ENCODE results near the gene DEGS1.

The DEGS1 gene

DNA sequence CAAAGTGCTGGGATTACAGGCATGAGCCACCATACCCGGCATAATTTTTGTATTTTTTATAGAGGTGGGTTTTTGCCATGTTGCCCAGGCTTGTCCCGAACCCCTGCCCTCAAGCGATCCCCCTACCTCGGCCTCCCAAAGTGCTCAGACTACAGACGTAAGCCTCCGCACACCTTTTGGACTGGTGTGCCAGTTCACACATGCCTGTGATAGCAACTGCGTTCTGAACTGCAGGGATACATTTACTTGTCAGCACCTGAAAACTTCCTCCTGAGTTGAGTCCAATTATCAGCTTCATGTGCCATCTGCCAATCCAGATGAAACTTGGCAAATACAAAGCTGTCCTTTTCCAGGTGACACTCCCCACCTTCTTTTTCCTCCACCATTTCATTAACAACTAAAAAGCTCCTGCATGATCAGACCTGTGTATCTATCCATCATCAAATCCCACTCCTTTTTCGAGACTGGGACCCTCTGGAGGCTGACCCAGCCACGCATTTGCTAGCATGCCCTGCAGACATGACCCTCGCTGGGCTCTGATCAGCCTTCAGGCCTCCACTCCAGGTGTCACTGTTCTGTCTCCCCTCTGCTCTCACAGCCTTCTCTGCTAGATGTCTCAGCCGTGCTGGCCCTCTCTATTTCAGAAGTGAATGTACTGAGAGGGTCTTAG, 2.1 kb upstream of the DEGS1 start:
- no peak for DNase-seq (ENCODE audit: low spot score)

GRCh38 chr1:224181453-224181810, 1.6 kb upstream of the DEGS1 start:
- DNase-seq (ENCODE audit: low spot score) = no peak

DNA sequence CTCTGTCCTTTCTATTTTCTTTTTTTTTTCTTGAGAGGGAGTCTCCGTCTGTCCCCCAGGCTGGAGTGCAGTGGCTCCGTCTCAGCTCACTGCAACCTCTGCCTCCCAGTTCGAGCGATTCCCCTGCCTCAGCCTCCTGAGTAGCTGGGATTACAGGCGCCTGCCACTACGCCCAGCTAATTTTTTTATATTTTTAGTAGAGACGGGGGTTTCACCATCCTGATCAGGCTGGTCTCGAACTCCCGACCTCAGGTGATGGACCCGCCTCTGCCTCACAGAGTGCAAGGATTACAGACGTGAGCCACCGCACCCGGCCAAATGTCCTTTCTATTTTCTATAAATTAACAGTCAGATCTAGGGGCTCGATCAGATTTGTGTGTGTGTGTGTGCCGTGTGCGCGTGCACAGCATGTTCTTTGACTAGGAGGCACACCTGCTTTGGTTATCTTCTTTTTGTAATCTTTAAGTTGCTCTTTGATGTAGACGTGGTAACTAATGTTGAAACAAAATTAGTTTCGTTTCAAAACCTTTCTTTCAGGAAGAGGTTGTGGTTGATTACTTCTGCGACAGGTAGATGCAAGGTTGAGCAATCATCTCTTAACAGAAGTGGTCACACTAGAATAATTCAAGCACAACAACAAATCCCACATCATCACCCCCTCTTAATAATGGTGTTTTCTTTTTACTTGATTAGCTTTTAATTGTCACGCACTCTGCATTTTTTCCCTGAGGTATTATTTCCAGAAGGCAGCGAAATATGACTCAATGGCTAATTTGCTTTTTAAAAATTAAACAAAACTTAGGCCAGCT, 779 bp upstream of the DEGS1 start:
- DNase-seq (ENCODE audit: low spot score) = no peak

DNA sequence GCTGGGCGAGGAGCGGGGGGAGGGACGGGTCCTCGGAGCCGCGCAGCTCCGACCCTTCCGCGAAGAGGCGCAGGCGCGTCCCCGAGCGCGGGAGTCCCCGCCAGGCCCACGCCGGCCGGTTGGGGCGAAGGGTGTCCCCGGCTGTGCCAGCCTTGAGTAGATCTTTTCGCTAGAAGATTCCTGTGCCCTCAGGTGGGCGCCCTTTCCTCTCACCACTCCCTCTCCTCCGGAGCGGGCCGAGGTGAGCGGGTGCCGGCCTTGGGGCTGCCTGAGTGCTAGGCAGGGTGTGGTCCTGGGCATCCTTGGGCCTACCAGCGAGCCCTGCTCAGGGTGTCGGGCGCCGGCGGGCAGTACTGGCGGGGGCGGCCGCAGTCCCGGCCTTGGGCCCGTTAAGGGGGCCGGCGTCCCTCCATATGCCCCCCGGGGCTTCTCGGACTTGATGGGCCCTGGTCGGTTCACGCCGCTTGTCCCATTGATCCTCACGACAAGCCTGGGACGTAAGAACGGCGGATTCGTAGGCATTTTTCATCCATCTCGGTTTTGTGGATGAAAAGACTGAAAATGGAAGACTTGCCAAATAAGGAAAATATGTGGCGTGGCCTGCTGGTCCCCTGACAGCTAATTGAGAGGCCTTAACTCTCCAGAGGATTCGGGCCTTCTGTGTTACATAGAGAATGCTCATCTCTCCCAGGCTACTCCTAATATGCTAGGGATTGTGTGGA, 712 bp downstream of the DEGS1 start:
- peak; percentile 77 for DNase-seq (ENCODE audit: low spot score)

DNA sequence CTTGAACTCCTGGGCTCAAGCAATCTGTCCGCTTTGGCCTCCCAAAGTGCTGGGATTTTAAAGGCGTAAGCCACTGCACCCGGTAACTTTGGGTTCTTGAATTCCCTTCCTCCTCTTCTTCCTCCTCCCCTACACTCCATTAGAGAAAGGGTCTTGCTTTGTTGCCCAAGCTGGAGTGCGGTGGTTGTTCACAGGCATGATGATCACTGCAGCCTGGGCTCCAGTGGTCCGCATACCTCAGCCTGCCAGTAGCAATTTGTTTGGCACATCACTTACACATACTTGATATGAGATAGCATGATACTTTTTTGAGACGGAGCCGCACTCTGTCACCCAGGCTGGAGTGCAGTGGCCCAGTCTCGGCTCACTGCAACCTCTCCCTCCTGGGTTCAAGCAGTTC, 2.2 kb downstream of the DEGS1 start:
- DNase-seq (ENCODE audit: low spot score) = no peak

- no peak for DNase-seq (ENCODE audit: low spot score)
Observed at GRCh38 chr1:224188286-224188685, 5.2 kb downstream of the DEGS1 start.

- no peak for DNase-seq (ENCODE audit: low spot score)
Observed at GRCh38 chr1:224189561-224189960, 6.5 kb downstream of the DEGS1 start.

- DNase-seq (ENCODE audit: low spot score) = no peak
Observed at GRCh38 chr1:224192082-224192788, 9.2 kb downstream of the DEGS1 start.

GRCh38 chr1:224193319-224193966, 10.4 kb downstream of the DEGS1 start:
- no peak for DNase-seq (ENCODE audit: low spot score)

DNA sequence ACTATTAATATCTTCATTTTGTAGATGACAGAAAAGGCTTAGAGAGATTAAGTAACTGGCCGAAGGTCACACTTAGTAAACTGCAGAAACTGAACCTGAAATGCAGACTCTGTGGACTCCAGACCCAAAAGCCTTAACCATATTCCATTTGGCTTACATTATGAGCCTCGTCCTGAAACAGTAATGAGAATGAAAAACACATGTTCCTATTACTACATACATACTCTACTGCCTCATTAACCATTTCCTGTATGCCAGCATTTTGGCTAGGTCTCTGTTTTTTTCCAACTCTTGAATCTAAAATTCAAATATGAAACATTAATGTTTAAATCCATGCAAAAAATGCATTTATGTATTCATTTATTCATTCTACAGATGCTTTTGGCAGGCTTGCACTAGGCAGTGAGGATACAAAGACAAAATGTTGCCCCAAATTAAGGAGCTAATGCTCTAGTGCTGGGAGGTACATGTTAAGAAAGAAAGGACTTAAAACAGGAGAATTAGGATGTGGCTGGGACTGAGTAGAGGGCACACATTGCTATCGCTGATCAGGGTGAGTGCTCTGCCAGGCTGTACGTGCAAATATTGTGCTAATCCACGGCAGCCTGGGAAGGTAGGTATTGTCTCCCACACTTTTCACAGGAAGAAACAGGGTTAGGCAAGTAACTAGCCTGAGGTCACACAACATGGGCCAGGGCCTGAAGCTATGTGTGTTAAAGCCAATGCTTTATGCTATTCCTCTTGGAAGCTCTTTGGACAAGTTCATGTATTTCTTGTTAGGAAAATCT, 14.0 kb downstream of the DEGS1 start:
- no peak for DNase-seq (ENCODE audit: low spot score)

DNA sequence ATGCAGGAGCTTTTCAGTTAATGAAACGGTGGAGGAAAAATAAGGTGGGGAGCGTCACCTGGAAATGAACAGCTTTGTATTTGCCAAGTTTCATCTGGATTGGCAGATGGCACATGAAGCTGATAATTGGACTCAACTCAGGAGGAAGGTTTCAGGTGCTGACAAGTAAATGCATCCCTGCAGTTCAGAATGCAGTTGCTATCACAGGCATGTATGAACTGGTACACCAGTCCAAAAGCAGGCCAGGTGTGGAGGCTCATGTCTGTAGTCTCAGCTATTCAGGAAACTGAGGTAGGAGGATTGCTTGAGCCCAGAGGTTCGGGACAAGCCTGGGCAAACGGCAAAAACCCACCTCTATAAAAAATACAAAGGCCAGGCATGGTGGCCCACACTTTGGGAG, 15.5 kb downstream of the DEGS1 start:
- no peak for DNase-seq (ENCODE audit: low spot score)

DNA sequence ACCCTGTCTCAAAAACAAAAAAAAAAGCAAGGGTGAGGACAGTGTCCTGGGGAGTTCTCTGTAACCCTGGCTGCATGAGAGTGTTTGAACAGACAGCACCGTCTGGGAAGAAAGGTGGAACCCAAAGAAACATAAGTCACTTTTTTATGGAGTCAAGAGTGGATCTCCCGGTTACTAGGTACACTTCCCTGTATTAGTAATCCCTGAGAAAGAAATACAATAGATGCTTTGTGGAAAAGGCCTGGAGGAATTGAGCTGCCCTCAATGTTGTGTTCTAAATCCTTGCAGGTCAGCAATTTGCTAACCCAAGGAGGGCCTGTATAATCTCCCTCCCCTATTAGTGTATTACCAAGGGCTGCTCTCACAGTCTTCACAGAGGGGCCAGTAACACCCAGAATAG, 16.6 kb downstream of the DEGS1 start:
- no peak for DNase-seq (ENCODE audit: low spot score)

GRCh38 chr1:224201383-224201782, 18.3 kb downstream of the DEGS1 start:
- no peak for DNase-seq (ENCODE audit: low spot score)

GRCh38 chr1:224201853-224202252, 18.8 kb downstream of the DEGS1 start:
- no peak for DNase-seq (ENCODE audit: low spot score)

DNA sequence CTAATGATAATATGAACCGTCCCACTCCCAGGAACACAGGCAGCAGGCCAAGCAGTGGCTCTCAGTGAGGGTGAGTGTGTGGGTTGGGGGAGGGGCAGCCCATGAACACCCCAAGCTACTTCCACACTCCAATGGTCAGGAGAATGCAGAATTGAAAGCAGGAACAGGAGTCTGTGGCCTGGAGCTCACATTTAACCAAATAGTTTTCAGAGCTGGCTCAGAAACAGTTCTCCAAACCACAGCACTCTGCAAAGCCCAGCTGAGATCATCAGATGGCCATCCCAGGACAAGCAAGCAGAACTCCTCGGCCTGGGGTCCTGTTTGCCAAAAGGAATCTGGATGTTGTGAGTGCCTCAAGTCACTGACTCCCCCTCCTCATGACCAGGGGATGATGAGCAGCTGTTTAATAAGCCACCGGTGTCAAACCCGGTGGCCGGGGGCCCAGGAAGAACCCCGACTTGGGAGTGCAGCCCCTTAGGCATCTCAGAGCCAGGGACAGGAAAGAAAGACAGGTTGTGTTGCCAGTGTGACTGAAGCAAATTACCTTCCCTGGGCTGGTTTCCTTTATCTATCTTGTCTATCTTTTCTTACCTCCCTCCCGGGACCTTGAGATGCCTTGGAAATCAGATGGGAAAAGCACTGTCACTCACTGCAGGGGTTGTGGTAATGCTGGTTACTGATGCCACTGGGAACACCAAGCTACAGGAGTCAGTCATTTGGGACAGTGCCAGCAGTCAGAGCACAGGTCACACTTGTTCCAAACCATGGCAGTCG, 20.4 kb downstream of the DEGS1 start:
- DNase-seq (ENCODE audit: low spot score) = peak; percentile 65

- no peak for DNase-seq (ENCODE audit: low spot score)
Observed at GRCh38 chr1:224205438-224205840, 22.4 kb downstream of the DEGS1 start.

- peak; percentile 29 for DNase-seq (ENCODE audit: low spot score)
Observed at GRCh38 chr1:224205931-224206538, 23.0 kb downstream of the DEGS1 start.

DNA sequence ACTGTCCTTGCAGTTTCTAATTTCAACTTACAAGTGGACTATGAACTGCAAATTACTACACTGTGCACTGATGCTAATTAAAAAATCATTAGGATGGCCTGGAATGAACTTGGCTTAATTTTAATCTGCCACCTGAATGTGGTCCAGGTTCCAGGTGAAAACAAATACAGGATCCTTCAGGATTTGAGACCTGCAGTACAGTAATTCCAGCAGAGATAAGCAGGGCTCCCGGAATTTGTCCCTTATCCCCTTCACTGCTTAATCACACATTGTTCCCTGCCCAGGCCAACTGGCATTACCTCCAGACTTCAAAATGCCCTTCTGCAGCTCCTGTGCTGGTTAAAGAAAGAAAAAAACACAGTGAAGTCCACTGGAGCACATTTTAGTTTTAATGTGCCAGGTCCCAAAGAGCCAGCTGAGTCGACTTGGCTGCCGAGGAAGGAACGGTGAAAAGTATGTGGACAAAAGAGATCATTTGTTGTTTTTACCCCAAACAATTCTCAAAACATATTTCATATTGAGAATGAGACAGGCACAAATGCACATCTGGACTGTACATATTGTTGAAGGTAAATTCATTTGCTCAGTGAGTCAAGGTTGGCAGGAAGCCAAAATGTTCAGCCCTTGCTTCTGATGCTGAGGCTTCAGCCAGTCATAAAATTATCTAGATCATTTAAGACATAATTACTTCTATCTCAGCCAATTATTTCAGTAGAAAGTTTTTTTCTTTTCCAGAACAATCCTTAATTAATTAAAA, 28.3 kb downstream of the DEGS1 start:
- DNase-seq (ENCODE audit: low spot score) = no peak

DNA sequence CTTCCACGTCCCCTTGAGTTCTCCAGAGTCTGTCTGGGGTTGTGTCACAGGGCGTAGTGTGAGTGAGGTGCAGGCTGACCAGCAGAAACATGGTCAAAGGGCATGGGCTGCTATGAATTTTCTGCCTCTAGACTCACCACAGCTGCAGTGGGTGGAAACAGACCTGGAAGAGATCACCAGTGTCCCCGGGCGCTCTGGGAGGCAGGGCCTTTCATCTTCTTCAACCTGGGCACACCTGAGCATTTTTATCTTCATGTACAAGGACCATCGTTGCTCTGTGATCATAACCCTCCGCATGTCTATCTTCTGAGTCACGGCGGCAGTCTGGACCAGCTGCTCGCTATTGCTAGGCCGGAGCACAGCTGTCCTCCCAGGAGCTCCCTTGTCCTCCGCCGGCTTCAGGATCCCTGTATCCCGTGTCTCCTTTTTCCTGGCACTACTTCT, 29.6 kb downstream of the DEGS1 start:
- DNase-seq (ENCODE audit: low spot score) = no peak
